HG03575 (cell line): ENCODE results near the gene PDE6A.

Experiments
- ATAC-seq: cut with Tn5 transposase; IDR thresholded peaks from one replicate; pipeline ENCODE4 v1.9.1; 2021; ENCODE audit not compliant: unreplicated experiment, insufficient number of reproducible peaks, low FRiP score; ENCODE audit errors: extremely low read depth

Gene PDE6A

DNA sequence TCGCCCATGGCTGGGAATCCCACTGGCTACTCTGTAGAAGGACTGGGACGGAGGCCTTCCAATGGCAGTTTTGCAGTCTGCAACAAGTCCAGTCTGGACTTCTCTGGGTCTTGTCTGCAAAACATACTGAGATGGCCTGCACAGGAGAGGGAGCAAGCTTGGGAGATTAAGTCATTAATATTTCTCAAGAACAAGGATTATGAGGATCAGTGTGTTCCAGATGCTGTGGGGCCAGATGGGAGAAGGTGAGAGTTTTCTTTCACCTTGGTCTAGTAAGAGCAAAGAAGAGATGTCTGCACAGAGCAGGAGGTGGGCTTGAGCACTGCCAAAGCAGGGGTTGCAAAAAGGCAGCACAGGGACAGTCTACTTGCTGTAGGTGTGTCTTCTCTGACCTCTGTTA is at the start of gene PDE6A:
PDE6A (minus strand) TSS at position 128 of the 400 bp plus-strand sequence; CDS start at position 8, 120 bp downstream.
- no peak for ATAC-seq

DNA sequence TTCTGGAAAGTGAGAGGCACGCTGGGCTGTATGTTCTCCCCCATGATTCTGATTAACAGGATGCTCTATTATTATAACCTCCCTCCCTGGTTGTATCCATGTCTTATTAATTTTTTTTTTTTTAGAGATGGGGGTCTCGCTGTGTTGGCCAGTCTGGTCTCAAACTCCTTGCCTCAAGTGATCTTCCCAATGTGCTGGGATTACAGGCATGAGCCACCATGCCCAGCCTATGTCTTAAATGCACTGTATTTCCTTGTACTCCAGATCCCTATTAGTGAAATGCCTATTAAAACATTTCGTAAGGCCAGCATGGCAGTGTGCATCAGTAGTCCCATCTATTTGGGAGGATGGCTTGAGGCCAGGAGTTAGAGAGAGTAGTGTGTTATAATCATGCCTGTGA is 48.9 kb upstream of the PDE6A start:
- ATAC-seq = no peak

DNA sequence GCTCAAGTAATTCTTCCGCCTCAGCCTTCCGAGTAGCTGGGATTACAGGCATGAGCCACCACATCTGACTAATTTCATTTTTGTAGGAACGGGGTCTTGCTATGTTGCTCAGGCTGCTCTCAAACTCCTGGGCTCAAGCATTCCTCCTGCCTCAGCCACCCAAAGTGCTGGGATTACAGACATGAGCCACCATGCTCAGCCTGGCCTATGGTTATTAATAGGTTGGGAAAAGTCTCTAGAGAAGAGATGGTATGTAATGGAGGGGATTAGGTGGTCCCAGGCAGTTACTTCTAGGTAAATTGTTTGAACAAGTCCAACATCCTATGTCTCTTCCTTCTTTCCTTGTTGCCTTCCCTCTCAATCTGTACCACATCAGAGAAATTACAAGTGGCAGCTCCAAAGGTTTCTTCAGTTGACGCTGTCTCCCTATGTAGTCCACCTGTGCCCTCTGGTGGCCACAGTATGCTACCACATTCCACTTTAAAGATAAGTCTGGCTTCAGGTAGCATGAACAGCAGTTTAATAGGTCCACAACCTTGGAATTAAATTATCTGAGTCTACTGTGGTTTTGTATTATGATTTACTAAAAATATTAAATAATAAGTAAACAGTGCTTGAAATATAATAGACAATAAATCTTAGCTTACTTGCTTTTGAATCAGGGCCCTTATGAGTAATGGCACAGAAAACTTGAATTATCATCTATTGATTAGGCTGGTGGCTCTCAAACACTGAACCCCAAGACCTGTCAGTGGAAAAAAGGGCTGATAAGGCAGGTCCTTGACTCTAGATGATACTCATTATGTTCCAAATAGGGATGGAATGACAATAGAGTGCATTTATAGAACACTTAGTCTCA is 46.2 kb upstream of the PDE6A start:
- ATAC-seq = no peak

DNA sequence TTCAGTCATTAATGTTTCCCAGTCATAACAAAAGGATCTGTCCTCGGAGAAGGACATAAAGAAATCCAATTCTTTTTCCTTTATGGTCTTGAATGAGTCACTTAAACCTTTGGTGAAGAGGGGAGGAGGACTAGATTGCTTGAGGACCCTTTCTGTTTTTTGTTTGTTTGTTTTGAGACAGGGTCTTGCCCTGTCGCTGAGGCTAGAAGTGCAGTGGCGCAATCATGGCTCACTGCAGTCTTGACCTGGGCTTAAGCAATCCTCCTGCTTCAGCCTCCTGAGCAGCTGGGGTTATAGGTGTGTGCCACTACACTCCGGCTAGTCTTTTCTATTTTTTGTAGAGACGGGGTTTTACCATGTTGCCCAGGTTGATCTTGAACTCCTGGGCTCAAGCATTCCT is 43.5 kb upstream of the PDE6A start:
- no peak for ATAC-seq

DNA sequence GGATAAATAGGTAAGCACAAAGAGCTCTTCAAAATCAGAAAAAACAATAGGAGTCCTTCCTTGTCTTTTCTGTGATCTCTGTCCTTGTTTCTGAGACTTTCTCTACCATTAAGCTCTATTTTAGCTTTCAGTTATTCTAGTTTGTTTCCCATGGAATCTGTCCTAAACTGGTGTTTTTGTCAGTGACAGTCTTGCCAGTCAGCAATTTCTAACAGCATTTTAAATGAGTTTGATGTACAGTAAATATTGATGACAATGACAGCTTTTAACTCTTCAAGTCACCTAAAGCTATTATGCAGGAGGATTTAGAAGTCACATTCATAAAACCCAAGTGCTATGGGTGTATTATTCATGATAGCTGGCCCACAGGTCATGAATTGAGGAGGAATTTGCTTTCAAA is 37.9 kb upstream of the PDE6A start:
- no peak for ATAC-seq

DNA sequence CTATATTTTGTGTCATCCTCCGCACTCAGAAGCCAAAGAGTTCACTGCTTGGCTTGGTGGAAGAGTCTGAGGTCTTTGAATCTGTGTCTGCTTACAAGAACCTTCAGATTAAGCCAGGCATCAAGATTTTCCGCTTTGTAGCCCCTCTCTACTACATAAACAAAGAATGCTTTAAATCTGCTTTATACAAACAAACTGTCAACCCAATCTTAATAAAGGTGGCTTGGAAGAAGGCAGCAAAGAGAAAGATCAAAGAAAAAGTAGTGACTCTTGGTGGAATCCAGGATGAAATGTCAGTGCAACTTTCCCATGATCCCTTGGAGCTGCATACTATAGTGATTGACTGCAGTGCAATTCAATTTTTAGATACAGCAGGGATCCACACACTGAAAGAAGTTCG is 36.6 kb upstream of the PDE6A start:
- ATAC-seq = no peak

DNA sequence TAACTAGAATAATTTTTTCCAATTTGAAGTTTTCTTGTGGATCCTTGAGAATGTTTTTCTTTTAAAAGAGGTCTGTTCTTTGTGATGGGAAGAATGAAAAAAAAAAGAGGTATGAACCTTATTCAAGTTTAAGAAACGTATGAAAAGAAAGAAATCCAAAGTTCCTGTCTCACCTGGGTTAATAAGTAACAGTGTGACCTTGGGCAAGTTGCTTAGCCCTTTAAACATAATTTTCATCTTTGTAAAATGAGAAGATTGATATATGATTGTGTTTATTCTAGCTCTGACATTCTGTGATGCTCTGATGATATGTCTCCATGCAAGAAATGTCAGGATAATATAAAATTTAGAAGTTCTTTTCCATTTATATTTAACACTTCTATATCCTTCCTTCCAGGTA is 35.3 kb upstream of the PDE6A start:
- no peak for ATAC-seq

DNA sequence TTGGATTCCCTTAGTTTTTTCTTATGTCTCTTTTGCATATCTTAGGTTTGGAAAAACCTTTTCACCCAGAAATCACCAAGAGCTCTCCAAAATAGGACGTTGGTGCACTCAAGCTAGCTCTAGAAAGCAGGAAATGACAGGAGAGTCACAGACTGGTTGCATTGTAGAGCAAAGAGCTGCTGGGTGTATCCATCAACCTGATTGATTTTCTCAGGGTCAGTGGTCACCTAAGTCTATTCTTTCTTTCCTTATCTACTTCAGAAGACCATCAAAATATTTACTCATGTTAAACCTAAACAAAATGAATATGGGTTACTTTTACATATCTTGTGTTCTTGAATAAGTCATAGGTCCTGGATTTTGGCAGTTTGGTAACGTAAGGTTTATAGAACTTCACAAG is 30.8 kb upstream of the PDE6A start:
- ATAC-seq = no peak

DNA sequence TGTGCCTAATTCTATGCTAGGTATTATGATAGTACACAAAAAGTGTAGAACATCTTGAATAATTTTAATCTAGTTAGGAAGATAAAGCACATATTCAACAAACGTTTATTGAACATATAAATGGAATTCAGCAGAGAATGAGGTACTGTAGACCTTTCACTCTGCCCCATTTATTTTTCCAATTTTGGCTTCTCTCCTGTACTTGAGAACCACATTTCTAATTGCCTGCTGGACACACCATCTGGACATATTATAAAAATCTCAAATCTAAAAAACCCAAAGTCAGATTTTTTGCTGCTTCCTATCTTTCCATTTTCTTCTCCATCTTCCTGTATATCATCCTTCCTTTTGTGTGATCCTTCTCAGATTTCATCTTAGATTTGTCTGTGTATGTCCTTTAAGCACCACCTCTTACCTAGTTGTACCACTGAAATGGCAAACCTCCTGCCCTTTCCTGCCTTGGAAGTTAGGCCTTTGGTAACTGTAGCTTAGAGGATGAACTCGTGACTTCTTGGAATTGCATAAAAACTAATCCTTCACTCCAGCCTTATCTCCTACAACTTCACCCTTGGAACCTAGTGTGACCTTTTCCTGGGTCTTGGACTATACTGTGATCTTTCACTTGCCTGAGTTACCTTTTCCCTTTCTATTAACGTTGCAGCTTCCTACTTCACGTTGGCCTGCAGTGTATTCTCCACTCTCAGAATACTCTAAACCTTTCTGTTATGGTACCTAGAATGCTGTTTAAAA is 24.8 kb upstream of the PDE6A start:
- no peak for ATAC-seq

DNA sequence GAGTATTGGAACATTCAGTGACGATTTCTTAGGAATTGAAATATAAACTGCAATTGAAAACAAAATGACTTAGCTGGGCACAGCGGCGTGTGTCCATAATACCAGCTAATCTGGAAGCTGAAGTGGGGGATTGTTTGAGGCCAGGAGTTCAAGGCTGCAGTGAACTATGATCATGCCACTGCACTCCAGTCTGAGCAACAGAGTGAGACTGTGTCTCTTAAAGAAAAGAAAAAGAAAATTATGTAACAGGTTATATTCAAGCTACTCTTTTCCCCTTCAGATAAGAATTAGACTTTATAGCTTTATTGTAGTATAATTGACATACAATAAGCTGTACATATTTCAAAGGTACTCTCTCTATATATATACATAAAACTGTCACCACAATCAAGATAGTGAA is 22.4 kb upstream of the PDE6A start:
- no peak for ATAC-seq

DNA sequence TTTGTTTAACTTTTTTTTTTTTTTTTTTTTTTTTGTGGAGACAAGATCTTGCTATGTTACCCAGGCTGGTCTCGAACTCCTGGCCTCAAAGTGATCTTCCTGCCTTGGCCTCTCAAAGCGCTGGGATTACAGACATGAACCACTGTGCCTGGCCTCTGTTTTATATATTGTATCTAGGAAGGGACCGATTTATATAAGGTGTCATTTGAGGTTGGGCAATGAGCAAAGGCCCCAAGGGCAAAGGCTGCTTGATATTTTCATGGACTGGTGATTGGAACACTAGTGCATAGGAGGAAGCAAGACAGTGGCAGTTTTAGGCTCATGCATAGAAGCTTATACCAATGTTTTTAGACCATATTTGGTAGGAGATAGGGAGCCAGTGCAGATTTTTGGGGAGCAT is 19.1 kb upstream of the PDE6A start:
- no peak for ATAC-seq

DNA sequence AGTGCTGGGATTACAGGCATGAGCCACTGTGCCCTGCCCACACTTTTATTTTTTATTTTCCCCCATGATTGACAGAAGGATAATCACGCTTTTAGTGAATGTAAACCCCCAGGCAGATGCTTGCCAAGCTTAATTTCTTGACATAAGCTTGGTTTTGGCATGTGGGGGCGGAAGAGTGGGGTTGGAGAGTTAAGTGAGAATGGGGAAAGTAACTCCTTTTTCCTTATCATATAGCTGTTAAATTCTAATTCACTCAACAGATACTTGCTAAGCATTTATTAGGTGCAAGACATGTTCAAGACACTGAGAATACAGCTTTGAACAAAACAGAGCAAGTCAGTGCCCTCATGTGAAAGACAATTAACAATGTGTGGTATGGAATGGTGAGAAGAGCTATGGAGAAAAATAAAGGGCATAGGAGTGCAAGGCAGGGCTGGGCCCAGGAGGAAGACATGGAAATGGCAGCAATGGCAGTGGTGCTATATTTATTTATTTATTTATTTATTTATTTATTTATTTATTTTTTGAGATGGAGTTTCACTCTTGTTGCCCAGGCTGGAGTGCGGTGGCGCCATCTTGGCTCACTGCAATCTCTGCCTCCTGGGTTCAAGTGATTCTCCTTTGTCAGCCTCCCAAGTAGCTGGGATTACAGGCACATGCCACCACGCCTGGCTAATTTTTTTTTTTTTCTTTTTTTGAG is 18.2 kb upstream of the PDE6A start:
- no peak for ATAC-seq

DNA sequence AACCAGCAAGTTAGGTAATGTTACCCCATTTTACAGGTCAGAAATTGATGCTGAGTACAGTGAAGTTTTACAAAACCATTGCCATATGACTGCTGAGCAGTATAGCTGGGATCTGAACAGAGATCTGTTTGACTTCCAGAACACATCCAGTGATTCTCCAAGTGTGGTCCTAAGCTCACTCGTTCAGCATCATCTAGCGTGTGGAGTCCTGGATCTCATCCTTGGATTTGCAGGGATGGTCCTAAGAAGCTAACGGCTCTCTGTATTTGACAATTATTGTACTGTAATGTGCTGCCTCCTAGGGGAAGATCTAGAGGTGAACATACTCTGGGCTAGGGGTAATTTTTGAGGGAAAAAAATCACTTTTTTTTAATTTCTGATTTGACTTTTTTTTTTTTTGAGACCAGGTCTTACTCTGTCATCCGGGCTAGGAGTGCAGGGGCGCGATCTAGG is 17.4 kb upstream of the PDE6A start:
- ATAC-seq = no peak

DNA sequence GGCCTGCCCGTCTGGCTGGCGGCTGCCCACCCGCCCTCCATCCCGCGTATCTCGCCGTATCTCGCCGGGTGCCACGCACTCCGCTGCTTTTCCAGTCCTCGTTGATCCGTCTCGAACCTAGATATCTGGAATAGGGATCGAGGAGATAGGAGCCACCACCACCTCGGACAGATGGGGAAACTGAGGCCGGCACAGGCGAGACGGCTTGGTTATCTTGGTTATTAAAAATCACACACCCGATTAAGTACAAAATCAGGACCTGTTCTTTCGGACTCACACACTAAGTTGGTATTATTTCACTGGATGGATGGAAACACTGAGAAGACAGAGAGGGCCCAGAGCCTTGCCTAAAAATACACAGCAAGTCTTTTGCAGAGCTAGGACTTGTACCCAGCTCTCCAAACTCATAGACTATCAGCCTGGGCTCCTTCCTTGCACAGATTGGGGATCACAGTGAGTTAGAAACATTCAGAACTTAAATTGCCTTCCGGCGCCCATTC is 16.6 kb upstream of the PDE6A start:
- ATAC-seq = no peak

DNA sequence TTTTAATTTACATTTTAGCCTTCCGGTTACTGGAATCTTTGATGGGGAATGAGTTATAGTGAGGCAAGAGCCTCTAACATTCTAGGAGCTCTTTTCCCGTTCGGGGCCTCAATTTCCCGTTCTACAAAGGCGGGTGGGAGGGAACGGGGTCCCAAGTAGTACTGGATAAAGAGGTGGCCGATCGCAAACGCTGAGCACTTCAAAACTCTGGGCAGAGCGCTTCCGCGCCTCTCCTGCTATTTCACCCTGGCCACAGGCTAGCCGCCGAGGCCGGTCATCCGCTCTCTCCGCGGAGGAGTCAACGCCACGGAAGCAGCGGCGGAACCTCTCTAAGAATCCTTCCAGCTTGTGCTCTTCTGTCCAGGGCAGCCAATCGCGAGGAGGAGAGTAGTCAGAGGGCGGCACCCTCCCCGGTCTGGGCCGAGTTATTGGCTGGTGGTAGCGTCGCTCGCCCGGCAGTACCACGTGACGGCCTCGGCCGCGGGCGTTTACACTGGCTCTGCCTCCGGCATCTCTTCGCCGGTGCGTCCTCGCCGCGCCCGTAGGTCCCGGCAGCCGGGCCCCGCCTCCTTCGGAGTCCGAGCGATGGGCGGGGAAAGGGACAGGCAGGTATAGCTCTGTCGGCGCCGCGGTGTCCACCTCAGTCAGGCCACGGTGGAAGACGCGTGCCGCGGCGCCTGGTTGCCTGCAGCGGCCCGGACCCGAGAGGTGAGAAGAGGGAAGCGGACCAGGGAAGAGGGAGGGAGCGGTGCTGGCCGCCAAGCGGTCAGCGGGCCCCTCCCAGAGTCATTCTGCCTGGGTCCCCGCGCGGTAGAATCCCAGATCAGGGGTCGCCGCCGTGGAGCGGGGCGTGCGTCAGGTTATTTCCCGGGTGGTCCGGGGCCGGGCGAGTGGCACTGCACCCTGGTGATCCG is 15.9 kb upstream of the PDE6A start, which contains the start of gene SLC26A2:
SLC26A2 (plus strand) TSS at position 487 of the 914 bp plus-strand sequence. CDS start 16,895 bp downstream, outside the sequence.
- peak; percentile 88 for ATAC-seq

DNA sequence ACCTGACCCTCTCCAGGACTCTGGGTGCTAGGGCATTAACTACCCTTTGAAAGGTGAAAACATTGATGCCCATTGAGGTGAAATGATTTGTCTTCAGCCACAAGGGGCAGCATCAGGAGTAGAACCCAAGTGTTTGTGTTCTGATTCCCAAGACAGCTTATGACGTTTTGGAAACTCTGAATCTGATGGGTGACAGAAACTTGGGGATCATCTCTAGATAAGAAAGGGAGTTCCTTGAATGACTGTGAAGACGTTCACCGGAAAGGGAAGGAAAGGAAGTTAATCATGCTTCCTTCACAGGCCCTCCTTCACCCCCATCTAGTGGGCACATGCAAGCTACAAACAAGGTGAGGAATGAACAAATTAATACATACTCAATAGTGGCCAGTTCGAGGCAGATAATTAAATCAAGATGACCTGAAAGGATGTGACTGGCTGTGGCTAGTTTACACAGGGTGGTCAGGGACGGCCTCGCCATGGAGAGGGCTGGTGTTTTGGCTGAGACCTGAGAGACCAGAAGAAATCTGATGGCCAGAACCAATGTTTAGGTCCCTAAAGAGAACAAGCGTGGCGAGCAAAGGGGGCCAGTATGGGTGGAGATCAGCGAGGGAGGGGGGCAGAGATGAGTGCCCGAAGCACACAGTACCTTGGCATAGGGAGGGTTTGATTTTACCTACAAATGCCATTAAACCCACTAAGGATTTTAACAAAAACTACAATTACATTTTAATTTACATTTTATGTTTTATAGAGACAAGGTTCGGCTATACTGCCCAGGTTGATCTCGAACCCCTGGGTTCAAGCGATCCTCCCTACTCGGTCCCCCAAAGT is 15.0 kb upstream of the PDE6A start:
- ATAC-seq = no peak

DNA sequence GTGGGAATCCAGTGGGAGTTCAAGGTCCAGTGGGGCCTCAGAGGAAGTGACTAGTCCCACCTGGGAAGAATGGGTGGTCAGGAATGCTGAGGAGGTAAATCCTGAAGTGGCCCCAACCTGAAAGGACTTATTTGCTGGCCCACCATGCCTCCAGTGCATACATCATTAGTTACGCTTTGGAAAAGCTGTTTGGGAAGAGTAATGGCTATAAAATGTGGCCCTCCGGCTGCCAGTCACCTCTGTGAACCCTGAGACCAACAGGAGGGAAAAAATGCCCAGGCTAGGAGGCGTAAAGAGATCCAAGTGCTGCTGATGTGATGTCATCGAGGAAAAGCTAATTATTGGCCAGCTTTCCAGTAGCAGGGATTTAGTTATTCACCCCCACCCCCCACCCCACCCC is 13.3 kb upstream of the PDE6A start:
- no peak for ATAC-seq

DNA sequence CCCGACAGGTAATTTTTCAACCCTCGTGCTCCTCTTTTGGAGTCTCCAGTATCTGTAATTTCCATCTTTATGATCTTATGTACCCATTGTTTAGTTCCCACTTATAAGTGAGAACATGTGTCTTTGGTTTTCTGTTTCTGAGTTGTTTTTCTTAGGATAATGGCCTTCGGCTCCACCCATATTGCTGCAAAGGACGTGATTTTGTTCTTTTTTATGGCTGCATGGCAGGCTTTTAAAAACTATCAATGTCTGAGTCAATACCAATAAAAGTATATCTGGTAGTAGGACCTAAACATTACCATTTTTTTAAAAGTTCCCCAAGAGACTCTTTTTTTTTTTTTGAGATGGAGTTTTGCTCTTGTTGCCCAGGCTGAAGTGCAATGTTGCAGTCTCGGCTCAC is 12.1 kb upstream of the PDE6A start:
- ATAC-seq = no peak
